ENCODE results near the gene SCAND1.

DNA sequence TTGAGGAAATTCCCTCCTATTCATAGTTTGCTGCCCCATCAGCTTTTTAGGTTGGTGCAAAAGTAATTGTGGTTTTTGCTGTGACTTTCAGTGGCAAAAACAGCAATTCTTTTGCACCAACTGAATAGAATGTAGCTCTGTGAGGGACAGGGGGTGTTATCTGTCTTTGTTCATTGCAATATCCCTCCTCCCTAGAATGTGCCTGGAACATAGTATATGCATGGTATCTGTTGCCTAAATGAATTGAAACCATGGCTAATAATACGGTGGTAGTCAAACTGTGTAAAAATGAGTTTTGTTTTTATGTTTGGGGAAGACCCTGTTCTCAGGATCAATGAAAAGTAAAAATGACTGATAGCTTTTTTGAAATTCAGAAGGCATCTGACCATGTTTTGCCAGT is 45.1 kb downstream of the SCAND1 start:
- TF ChIP-seq, protein P1, sequence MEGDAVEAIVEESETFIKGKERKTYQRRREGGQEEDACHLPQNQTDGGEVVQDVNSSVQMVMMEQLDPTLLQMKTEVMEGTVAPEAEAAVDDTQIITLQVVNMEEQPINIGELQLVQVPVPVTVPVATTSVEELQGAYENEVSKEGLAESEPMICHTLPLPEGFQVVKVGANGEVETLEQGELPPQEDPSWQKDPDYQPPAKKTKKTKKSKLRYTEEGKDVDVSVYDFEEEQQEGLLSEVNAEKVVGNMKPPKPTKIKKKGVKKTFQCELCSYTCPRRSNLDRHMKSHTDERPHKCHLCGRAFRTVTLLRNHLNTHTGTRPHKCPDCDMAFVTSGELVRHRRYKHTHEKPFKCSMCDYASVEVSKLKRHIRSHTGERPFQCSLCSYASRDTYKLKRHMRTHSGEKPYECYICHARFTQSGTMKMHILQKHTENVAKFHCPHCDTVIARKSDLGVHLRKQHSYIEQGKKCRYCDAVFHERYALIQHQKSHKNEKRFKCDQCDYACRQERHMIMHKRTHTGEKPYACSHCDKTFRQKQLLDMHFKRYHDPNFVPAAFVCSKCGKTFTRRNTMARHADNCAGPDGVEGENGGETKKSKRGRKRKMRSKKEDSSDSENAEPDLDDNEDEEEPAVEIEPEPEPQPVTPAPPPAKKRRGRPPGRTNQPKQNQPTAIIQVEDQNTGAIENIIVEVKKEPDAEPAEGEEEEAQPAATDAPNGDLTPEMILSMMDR (IDR thresholded peaks at IDR 0.05), result no peak
- TF ChIP-seq POLR2A (IDR thresholded peaks at IDR 0.05), result no peak
